Liver (tissue), 9 donors: Measurements from ENCODE around the gene TSPAN15. TPM values are rescaled to one million over a fixed set of nuclear protein-coding genes. Genes with fewer than 3 reads are reported as not detected.

ENCODE experiments used
- DNase-seq: peaks from one replicate; pipeline ENCODE4 v3.0.0-alpha.2; 2017; ENCODE audit warnings: low spot score
- H3K27ac ChIP-seq, 2 donors: one replicate each; pipeline ENCODE4 v1.7.0; 2013; ENCODE audit warnings: inconsistent platforms in 2 of 2, low read length in 2 of 2, control low read depth in 1 of 2, low read depth in 1 of 2, mild to moderate bottlenecking in 1 of 2
- H3K27me3 ChIP-seq, 4 donors: one replicate each; pipeline versions ENCODE4 v1.6.1 to v1.7.0; 2013; ENCODE audit warnings: low read length in 3 of 4, inconsistent platforms in 1 of 4, mild to moderate bottlenecking in 1 of 4, moderate library complexity in 1 of 4; ENCODE audit not compliant: control insufficient read depth in 4 of 4, insufficient read depth in 4 of 4
- H3K36me3 ChIP-seq, 4 donors: one replicate each; pipeline versions ENCODE4 v1.6.1 to v1.7.0; 2013; ENCODE audit warnings: low read length in 3 of 4, mild to moderate bottlenecking in 3 of 4, low read depth in 1 of 4, moderate library complexity in 1 of 4; ENCODE audit not compliant: control insufficient read depth in 4 of 4, insufficient read depth in 3 of 4
- H3K4me1 ChIP-seq, 4 donors: one replicate each; pipeline versions ENCODE4 v1.6.1 to v1.7.0; 2013; ENCODE audit warnings: low read length in 3 of 4, mild to moderate bottlenecking in 3 of 4, moderate library complexity in 1 of 4; ENCODE audit not compliant: control insufficient read depth in 4 of 4, insufficient read depth in 4 of 4
- H3K4me3 ChIP-seq, 3 donors: one replicate each; pipeline versions ENCODE4 v1.6.1 to v1.7.0; 2013; ENCODE audit warnings: low read length in 3 of 3, control low read depth in 1 of 3, low read depth in 1 of 3, mild to moderate bottlenecking in 1 of 3
- H3K9ac ChIP-seq, 2 donors: one replicate each; pipeline ENCODE4 v1.7.0; 2013; ENCODE audit warnings: low read length in 2 of 2, mild to moderate bottlenecking in 2 of 2, moderate library complexity in 2 of 2, control low read depth in 1 of 2, low read depth in 1 of 2
- H3K9me3 ChIP-seq, 4 donors: one replicate each; pipeline versions ENCODE4 v1.6.1 to v1.7.0; 2013; ENCODE audit warnings: low read length in 3 of 4; ENCODE audit not compliant: control insufficient read depth in 4 of 4
- EGR1 ChIP-seq, 2 donors: IDR thresholded peaks; 2 replicates each; pipeline ENCODE4 v1.6.1; 2016 to 2018; ENCODE audit warnings: antibody characterized with exemption in 2 of 2, low read depth in 2 of 2
- FOXA1 ChIP-seq: IDR thresholded peaks from 2 replicates; pipeline ENCODE4 v1.6.1; 2016; ENCODE audit warnings: antibody characterized with exemption
- FOXA2 ChIP-seq: IDR thresholded peaks from 2 replicates; pipeline ENCODE4 v1.6.1; 2016; ENCODE audit warnings: antibody characterized with exemption
- GABPA ChIP-seq, 2 donors: IDR thresholded peaks in 1 of 2; conservative IDR thresholded peaks in 1 of 2; 2 replicates each; pipeline ENCODE4 v1.6.1; 2016; ENCODE audit warnings: antibody characterized with exemption in 2 of 2, mild to moderate bottlenecking in 1 of 2, moderate library complexity in 1 of 2
- HNF4A ChIP-seq, 2 donors: conservative IDR thresholded peaks; 2 replicates each; pipeline ENCODE4 v1.6.1; 2016; ENCODE audit warnings: antibody characterized with exemption in 2 of 2, mild to moderate bottlenecking in 2 of 2
- JUND ChIP-seq, 2 donors: IDR thresholded peaks; 2 replicates each; pipeline ENCODE4 v1.6.1; 2016; ENCODE audit warnings: antibody characterized with exemption in 2 of 2
- NR2F2 ChIP-seq: IDR thresholded peaks from 2 replicates; pipeline ENCODE4 v1.6.1; 2016; ENCODE audit warnings: antibody characterized with exemption
- RAD21 ChIP-seq, 2 donors: IDR thresholded peaks; 2 replicates each; pipeline ENCODE4 v1.6.1; 2016; ENCODE audit warnings: antibody characterized with exemption in 2 of 2, mild to moderate bottlenecking in 2 of 2
- RXRA ChIP-seq, 2 donors: IDR thresholded peaks; 2 replicates each; pipeline ENCODE4 v1.6.1; 2017 to 2018; ENCODE audit warnings: antibody characterized with exemption in 2 of 2, mild to moderate bottlenecking in 1 of 2
- SP1 ChIP-seq: IDR thresholded peaks from 2 replicates; pipeline ENCODE4 v1.6.1; 2018; ENCODE audit warnings: antibody characterized with exemption, mild to moderate bottlenecking
- TAF1 ChIP-seq: conservative IDR thresholded peaks from 2 replicates; pipeline ENCODE4 v1.6.1; 2016; ENCODE audit warnings: antibody characterized with exemption, mild to moderate bottlenecking
- YY1 ChIP-seq: IDR thresholded peaks from 2 replicates; pipeline ENCODE4 v1.6.1; 2016; ENCODE audit warnings: antibody characterized with exemption, mild to moderate bottlenecking
- WGBS: extraction: QIAGEN DNeasy Blood & Tissue Kit; methylation state at CpG from one replicate; pipeline ENCODE4 v1.1.7; 2013; 5-methylcytosine and 5-hydroxymethylcytosine counted together
- polyA plus RNA-seq, 2 donors: library from polyadenylated mRNA; stranded (reverse) in 1 of 2; unstranded in 1 of 2; fragments of 200-250 nt in 1 of 2; fragments of >200 nt in 1 of 2; fragmentation: Nextera tagmentation in 1 of 2; extraction: Ambion mirVana in 1 of 2; gene quantifications; one replicate each; pipeline versions ENCODE4 v1.2.1 to v1.2.3, GENCODE V29; 2013 to 2015
- total RNA-seq, 2 donors: library from RNA; depleted of rRNA; stranded (reverse); fragments of >200 nt; gene quantifications; one replicate each; pipeline ENCODE4 v1.2.3, GENCODE V29; 2014
- TF ChIP-seq, protein P1 (sequence below): IDR thresholded peaks from 2 replicates; pipeline ENCODE4 v1.6.1; 2016; ENCODE audit warnings: antibody characterized with exemption
- TF ChIP-seq, protein P2 (sequence below): IDR thresholded peaks from 2 replicates; pipeline ENCODE4 v1.6.1; 2016; ENCODE audit warnings: antibody characterized with exemption, mild to moderate bottlenecking
- TF ChIP-seq, protein P3 (sequence below): IDR thresholded peaks from 2 replicates; pipeline ENCODE4 v1.6.1; 2016; ENCODE audit warnings: antibody characterized with exemption
- TF ChIP-seq, protein P4 (sequence below): fragments of 150-350 bp; IDR thresholded peaks from 2 replicates; pipeline ENCODE4 v1.5.1; 2017; ENCODE audit warnings: improper control_type of control experiment, low read depth, low read length; ENCODE audit not compliant: missing input control
- donor health status: healthy.
- donor health status: healthy.
- donor health status: healthy.
- donor health status: healthy.
- donor health status: healthy.

The TSPAN15 gene
- total and polyA plus RNA-seq, 4 donors = 2.0 to 4.3 (median 3.3) TPM

DNA sequence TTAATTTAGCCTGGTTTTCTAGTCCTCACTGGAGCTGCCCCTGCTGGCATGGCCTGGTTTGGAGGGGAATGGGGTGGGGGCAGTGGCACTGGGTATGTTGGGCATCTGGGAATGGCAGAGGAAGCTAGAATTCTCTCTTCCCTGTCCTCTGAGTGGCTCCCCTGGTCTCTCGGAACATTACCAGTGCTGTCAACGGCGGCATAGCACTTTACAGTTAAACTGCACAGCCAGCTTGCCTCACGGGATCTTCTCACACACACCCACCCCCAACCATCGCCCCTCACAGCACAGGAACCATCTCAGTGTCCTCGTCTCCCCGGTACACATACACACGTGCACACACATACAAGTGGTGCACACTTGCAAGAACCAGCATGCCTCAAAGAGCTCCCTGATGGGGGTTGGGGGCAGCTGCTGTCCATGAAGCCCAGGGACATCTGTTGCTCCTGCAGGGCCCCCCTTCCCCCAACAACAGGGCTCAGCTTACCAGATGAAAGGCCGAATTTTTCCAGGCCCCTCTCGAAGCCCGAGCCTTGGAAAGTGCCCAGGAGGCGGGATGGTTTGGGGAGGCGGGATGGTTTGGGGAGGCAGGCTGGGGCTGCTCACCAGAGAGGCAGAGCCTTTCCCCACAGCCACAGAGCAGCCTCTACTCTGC is 41.0 kb downstream of the TSPAN15 start:
- Histone ChIP-seq H3K9me3 (peaks cover 0 to 2% (median 0%) of the 10 kb centered on the region in 4 donors), H3K4me1 (no peaks in the 10 kb centered on the region), H3K4me3 (no peak overlapping the region), H3K27ac (no peak overlapping the region), H3K9ac (no peak overlapping the region), H3K27me3 (no peaks in the 10 kb centered on the region), H3K36me3 (no peaks in the 10 kb centered on the region)
- TF ChIP-seq, protein P1, sequence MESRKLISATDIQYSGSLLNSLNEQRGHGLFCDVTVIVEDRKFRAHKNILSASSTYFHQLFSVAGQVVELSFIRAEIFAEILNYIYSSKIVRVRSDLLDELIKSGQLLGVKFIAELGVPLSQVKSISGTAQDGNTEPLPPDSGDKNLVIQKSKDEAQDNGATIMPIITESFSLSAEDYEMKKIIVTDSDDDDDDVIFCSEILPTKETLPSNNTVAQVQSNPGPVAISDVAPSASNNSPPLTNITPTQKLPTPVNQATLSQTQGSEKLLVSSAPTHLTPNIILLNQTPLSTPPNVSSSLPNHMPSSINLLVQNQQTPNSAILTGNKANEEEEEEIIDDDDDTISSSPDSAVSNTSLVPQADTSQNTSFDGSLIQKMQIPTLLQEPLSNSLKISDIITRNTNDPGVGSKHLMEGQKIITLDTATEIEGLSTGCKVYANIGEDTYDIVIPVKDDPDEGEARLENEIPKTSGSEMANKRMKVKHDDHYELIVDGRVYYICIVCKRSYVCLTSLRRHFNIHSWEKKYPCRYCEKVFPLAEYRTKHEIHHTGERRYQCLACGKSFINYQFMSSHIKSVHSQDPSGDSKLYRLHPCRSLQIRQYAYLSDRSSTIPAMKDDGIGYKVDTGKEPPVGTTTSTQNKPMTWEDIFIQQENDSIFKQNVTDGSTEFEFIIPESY = no peak
- no peak for TF ChIP-seq EGR1 (IDR thresholded peaks at IDR 0.05; ENCODE audit: low read depth in 2 of 2)
- TF ChIP-seq RAD21 (IDR thresholded peaks at IDR 0.05) = no peak
- no peak for TF ChIP-seq NR2F2
- TF ChIP-seq, protein P2, sequence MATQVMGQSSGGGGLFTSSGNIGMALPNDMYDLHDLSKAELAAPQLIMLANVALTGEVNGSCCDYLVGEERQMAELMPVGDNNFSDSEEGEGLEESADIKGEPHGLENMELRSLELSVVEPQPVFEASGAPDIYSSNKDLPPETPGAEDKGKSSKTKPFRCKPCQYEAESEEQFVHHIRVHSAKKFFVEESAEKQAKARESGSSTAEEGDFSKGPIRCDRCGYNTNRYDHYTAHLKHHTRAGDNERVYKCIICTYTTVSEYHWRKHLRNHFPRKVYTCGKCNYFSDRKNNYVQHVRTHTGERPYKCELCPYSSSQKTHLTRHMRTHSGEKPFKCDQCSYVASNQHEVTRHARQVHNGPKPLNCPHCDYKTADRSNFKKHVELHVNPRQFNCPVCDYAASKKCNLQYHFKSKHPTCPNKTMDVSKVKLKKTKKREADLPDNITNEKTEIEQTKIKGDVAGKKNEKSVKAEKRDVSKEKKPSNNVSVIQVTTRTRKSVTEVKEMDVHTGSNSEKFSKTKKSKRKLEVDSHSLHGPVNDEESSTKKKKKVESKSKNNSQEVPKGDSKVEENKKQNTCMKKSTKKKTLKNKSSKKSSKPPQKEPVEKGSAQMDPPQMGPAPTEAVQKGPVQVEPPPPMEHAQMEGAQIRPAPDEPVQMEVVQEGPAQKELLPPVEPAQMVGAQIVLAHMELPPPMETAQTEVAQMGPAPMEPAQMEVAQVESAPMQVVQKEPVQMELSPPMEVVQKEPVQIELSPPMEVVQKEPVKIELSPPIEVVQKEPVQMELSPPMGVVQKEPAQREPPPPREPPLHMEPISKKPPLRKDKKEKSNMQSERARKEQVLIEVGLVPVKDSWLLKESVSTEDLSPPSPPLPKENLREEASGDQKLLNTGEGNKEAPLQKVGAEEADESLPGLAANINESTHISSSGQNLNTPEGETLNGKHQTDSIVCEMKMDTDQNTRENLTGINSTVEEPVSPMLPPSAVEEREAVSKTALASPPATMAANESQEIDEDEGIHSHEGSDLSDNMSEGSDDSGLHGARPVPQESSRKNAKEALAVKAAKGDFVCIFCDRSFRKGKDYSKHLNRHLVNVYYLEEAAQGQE = no peak
- no peak for TF ChIP-seq JUND (IDR thresholded peaks at IDR 0.05)
- TF ChIP-seq, protein P3, sequence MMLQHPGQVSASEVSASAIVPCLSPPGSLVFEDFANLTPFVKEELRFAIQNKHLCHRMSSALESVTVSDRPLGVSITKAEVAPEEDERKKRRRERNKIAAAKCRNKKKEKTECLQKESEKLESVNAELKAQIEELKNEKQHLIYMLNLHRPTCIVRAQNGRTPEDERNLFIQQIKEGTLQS = no peak
- no peak for TF ChIP-seq YY1
- TF ChIP-seq, protein P4, sequence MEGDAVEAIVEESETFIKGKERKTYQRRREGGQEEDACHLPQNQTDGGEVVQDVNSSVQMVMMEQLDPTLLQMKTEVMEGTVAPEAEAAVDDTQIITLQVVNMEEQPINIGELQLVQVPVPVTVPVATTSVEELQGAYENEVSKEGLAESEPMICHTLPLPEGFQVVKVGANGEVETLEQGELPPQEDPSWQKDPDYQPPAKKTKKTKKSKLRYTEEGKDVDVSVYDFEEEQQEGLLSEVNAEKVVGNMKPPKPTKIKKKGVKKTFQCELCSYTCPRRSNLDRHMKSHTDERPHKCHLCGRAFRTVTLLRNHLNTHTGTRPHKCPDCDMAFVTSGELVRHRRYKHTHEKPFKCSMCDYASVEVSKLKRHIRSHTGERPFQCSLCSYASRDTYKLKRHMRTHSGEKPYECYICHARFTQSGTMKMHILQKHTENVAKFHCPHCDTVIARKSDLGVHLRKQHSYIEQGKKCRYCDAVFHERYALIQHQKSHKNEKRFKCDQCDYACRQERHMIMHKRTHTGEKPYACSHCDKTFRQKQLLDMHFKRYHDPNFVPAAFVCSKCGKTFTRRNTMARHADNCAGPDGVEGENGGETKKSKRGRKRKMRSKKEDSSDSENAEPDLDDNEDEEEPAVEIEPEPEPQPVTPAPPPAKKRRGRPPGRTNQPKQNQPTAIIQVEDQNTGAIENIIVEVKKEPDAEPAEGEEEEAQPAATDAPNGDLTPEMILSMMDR = no peak
- no peak for TF ChIP-seq FOXA1
- no peak for TF ChIP-seq GABPA (IDR thresholded peaks at IDR 0.05 in 1 of 2, conservative IDR thresholded peaks at IDR 0.05 in 1 of 2)
- TF ChIP-seq RXRA (IDR thresholded peaks at IDR 0.05) = no peak
- no peak for TF ChIP-seq FOXA2
- TF ChIP-seq SP1 = no peak
- no peak for TF ChIP-seq TAF1
- TF ChIP-seq HNF4A (conservative IDR thresholded peaks at IDR 0.05) = no peak
- DNase-seq = no peak
- 87% methylated on average over 13 of the region's 13 CpGs for WGBS
